ENCODE results near the gene CSF1.

Gene CSF1

GRCh38 chr1:109979489-109980091, 68.9 kb downstream of the CSF1 start:
- no peak overlapping the region for H3K27ac Mint-ChIP-seq
- TF ChIP-seq CTCF (IDR thresholded peaks at IDR 0.05): no peak
- H3K27me3 Mint-ChIP-seq (ENCODE audit: low read depth, poor library complexity): peaks cover 14% of the 10 kb centered on the region
- H3K9me3 Mint-ChIP-seq: no peaks in the 10 kb centered on the region
- no peaks in the 10 kb centered on the region for H3K36me3 Mint-ChIP-seq (ENCODE audit: low read depth)
- no peak overlapping the region for H3K4me3 Mint-ChIP-seq
- peaks cover 37% of the 10 kb centered on the region for H3K4me1 Mint-ChIP-seq
- no peak for DNase-seq

Measured in nephron progenitor cell (in vitro differentiated cells).